Coronary artery (tissue), 2 donors: Measurements from ENCODE around the gene CPHXL.

Source experiments
- DNase-seq: peaks from one replicate; pipeline ENCODE4 v3.0.0-alpha.2; 2017; ENCODE audit warnings: low spot score
- H3K27ac ChIP-seq, 2 donors: fragments of 200-600 bp; sonication (generic); one replicate each; pipeline ENCODE4 v1.5.1; 2016 to 2019
- H3K4me3 ChIP-seq: fragments of 200-600 bp; sonication (generic); 2 replicates; pipeline ENCODE4 v1.5.1; 2016; ENCODE audit warnings: mild to moderate bottlenecking, moderate library complexity
- TF ChIP-seq, protein P1 (sequence below): fragments of 200-600 bp; sonication (generic); IDR thresholded peaks from one replicate; pipeline ENCODE4 v1.5.1; 2019; ENCODE audit warnings: antibody characterized with exemption

Gene CPHXL

GRCh38 chr16:75710344-75710743 lies 15.9 kb downstream of the CPHXL start:
- DNase-seq: no peak
- TF ChIP-seq, protein P1, sequence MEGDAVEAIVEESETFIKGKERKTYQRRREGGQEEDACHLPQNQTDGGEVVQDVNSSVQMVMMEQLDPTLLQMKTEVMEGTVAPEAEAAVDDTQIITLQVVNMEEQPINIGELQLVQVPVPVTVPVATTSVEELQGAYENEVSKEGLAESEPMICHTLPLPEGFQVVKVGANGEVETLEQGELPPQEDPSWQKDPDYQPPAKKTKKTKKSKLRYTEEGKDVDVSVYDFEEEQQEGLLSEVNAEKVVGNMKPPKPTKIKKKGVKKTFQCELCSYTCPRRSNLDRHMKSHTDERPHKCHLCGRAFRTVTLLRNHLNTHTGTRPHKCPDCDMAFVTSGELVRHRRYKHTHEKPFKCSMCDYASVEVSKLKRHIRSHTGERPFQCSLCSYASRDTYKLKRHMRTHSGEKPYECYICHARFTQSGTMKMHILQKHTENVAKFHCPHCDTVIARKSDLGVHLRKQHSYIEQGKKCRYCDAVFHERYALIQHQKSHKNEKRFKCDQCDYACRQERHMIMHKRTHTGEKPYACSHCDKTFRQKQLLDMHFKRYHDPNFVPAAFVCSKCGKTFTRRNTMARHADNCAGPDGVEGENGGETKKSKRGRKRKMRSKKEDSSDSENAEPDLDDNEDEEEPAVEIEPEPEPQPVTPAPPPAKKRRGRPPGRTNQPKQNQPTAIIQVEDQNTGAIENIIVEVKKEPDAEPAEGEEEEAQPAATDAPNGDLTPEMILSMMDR: no peak
- H3K27ac ChIP-seq: no peak overlapping the region
- no peak overlapping the region for H3K4me3 ChIP-seq

- Histone ChIP-seq H3K27ac (no peak overlapping the region), H3K4me3 (no peak overlapping the region)
- DNase-seq: no peak
- TF ChIP-seq, protein P1: no peak
Observed at GRCh38 chr16:75703306-75703705, 23.0 kb downstream of the CPHXL start.

GRCh38 chr16:75702242-75702641 lies 24.0 kb downstream of the CPHXL start:
- Histone ChIP-seq H3K4me3 (no peak overlapping the region), H3K27ac (no peak overlapping the region)
- TF ChIP-seq, protein P1: no peak
- DNase-seq: no peak

DNA sequence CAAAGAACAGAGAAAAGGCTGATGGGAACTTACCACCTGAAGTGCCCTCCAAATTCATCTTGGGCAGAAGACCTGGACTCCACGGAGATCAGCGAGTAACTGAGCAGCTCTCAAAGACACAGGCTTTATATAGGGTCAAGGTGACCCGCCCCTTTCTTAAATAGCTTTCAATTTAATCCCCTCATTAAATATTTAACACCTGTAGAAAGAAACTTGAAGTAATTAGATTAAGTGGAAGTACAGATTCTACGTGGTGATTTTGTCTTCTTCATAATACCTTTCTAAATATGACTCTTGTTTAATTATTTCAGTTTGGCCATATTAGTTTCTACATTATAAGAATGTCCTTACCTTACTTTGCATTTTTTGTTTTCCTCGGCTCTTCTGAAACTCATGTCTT lies 24.9 kb downstream of the CPHXL start, which contains the start of gene DUXB:
Gene DUXB (minus strand): TSS at position 101 of the 400 bp plus-strand sequence. CDS start 43 bp downstream, at position 58.
- no peak for DNase-seq
- TF ChIP-seq, protein P1: no peak
- no peak within 1 kb of the TSS for H3K4me3 ChIP-seq
- no peak within 1 kb of the TSS for H3K27ac ChIP-seq

DNA sequence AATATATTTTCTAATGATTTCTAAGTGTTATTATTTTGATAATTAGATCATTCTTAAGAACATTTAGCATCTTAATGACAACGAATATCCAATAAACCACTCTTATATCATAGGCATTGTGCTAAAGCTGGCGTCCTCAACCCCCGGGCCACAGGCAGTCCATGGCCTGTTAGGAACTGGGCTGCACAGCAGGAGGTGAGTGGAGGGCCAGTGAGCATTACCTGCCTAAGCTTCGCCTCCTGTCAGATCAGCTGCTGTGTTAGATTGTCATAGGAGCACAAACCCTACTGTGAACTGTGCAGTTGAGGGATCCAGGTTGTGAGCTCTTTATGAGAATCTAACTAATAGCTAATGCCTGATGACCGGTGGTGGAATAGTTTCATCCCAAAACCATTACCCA lies 28.7 kb downstream of the CPHXL start:
- DNase-seq: no peak
- TF ChIP-seq, protein P1: no peak
- no peak overlapping the region for H3K27ac ChIP-seq
- no peak overlapping the region for H3K4me3 ChIP-seq

DNA sequence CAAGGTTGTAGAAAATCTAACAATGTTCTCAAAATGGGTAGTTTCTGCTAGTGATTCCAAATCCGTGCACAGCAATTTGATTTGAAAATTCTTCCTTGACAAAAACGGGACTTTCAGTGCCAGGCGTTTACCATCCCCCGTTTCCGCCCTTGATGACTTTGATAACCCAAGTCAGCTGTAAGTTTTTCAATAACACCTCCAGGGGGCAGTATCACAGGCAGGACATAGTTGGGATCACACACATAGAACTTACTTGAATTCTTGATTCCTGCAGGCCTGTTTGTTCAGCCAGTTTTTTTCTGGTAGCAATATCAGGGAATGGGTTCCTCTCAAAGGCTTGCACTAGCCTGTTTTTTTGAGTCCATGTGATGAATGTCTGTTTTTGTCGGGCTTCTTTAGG lies 30.6 kb downstream of the CPHXL start:
- H3K27ac ChIP-seq: no peak overlapping the region
- H3K4me3 ChIP-seq: no peak overlapping the region
- TF ChIP-seq, protein P1: no peak
- no peak for DNase-seq

GRCh38 chr16:75687361-75687760 lies 38.9 kb downstream of the CPHXL start:
- Histone ChIP-seq H3K4me3 (no peak overlapping the region), H3K27ac (no peak overlapping the region)
- TF ChIP-seq, protein P1: no peak
- no peak for DNase-seq
